GM12865 (cell line): ENCODE results near the gene GLIS1.

Experiments used
- DNase-seq: peaks from one replicate; pipeline ENCODE4 v3.0.0; 2010; ENCODE audit warnings: low read depth
- H3K4me3 ChIP-seq: 2 replicates; pipeline ENCODE4 v1.5.1; 2011; ENCODE audit warnings: mild to moderate bottlenecking, low read depth, low read length, control low read depth
- TF ChIP-seq, protein P1 (sequence below): IDR thresholded peaks from 2 replicates; pipeline ENCODE4 v1.5.1; 2011; ENCODE audit warnings: low read length, control low read depth, low read depth, inconsistent platforms; ENCODE audit not compliant: insufficient read depth; ENCODE audit errors: missing control alignments

The GLIS1 gene

DNA sequence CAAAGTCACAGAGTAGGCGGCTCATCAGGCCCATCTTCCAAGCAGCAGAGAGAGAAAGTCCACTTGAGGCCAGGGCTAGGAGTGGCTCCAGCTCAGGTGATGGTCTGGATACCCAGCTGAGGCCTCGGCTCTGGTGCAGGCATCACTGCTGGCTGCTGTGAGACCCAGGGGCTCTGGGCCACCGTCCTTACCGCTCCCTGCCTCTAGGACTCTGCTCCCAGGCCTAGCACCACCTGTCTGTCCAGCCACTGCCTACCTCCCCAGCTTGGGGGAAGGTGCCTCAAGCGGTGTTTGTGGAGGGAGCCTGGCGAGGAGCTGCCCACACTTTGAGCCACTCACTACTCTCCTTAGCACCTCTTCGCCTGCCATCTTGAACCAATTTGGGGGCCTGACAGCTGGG is 221.9 kb downstream of the GLIS1 start:
- H3K4me3 ChIP-seq: no peak overlapping the region
- TF ChIP-seq, protein P1, sequence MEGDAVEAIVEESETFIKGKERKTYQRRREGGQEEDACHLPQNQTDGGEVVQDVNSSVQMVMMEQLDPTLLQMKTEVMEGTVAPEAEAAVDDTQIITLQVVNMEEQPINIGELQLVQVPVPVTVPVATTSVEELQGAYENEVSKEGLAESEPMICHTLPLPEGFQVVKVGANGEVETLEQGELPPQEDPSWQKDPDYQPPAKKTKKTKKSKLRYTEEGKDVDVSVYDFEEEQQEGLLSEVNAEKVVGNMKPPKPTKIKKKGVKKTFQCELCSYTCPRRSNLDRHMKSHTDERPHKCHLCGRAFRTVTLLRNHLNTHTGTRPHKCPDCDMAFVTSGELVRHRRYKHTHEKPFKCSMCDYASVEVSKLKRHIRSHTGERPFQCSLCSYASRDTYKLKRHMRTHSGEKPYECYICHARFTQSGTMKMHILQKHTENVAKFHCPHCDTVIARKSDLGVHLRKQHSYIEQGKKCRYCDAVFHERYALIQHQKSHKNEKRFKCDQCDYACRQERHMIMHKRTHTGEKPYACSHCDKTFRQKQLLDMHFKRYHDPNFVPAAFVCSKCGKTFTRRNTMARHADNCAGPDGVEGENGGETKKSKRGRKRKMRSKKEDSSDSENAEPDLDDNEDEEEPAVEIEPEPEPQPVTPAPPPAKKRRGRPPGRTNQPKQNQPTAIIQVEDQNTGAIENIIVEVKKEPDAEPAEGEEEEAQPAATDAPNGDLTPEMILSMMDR: no peak
- DNase-seq: no peak

DNA sequence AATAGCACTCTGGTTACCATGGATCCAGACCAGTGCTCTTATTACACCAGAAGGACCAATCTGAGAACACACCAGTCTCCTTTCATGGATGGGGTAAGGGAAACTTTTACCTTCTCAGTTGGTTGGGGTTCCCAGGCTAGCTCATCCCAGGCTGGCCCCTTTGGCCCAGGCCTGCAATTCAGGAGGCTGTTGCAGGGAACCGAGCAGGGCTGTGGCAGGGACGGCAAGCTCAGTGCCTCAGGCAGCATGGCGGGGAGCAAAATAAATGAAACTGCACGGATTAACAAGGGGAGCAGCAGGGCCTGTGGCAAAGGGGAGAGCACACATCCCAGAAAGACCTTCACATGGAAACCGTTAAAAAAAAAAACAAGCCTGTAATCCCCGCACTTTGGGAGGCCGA is 222.8 kb downstream of the GLIS1 start:
- no peak for DNase-seq
- TF ChIP-seq, protein P1: no peak
- H3K4me3 ChIP-seq: no peak overlapping the region

DNA sequence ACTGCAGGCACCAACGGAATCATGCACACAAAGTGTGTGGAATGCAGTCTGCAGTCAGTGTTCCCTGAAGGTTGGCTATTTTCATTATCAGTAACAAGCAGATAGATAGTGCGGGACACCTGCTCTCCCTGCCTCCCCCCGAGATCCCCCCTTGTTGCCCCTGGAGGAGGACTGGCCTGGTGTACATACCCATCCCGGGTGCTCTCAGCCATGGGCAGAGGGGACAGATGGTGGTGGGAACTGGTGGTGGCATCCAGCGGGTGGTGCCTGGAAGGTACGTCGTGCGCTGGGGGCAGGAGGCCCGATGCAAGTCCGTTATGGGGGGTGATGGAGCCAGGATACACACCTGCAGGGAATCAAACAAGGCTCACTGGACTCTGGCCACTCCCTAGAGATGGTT is 224.5 kb downstream of the GLIS1 start:
- no peak overlapping the region for H3K4me3 ChIP-seq
- TF ChIP-seq, protein P1: no peak
- no peak for DNase-seq

DNA sequence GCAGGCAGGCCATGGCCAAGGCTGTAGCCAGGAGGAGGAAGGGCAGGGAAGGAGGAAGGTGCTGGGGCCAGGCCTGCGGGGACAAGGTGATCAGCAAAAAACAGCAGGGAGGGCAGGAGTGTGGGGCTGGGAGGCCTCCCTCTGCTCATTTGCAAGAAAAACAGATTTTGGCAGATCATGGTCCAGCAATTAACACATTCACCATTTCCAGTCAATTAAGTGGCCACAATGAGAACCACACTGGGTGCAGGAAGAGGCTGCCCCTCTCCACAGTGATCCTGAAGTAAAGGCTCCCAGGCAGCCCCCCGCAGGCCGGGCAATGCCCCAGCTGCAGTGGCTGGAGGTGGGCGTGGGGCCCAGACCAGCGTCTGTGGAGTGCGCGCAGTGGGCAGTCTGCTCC is 225.1 kb downstream of the GLIS1 start:
- TF ChIP-seq, protein P1: no peak
- no peak overlapping the region for H3K4me3 ChIP-seq
- DNase-seq: no peak

DNA sequence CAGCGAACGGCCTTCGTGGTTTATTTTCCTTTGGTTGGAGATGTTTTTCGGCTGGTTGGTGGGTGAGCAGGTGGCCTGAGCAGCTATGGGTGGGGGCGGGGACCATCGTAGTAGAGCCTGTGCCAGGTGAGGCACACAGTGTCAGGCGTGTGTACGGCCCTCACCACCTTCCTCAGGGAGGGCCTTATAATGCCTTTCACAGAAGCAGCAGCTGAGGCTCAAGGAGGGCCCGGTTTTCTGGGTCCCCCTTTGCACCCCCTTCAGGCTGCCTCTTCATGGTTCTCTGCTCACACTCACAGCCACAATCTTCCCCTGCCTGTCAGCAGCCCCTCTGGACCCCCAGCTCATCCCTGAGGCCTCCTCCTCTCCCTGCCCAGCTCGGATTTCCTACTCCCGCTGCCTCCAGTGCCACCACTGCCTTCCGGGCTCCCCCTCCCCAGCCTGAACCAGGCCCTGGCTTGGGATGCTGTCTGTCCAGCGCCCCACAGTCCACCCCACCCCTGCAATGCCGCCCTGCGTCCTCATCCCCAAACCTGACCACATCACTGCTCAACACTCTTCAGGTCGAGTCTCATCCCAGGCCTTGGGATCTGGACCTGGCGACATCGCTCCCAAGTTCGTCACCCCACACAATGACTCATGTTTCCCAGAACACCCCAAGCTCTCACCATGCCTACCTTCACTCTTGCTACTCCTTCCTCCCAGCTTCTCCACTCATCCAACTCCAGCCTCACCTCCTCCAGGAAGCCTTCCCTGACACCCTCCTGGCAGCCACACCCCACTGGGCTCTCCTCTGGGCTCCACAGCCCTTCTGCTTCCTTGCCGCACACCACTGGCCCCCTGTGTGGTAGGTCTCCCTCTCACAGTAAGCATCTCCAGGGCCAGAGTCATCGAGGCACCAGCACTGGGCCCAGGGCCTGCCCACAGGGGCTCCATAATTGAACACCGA is 225.9 kb downstream of the GLIS1 start:
- no peak for DNase-seq
- TF ChIP-seq, protein P1: no peak
- no peak overlapping the region for H3K4me3 ChIP-seq

DNA sequence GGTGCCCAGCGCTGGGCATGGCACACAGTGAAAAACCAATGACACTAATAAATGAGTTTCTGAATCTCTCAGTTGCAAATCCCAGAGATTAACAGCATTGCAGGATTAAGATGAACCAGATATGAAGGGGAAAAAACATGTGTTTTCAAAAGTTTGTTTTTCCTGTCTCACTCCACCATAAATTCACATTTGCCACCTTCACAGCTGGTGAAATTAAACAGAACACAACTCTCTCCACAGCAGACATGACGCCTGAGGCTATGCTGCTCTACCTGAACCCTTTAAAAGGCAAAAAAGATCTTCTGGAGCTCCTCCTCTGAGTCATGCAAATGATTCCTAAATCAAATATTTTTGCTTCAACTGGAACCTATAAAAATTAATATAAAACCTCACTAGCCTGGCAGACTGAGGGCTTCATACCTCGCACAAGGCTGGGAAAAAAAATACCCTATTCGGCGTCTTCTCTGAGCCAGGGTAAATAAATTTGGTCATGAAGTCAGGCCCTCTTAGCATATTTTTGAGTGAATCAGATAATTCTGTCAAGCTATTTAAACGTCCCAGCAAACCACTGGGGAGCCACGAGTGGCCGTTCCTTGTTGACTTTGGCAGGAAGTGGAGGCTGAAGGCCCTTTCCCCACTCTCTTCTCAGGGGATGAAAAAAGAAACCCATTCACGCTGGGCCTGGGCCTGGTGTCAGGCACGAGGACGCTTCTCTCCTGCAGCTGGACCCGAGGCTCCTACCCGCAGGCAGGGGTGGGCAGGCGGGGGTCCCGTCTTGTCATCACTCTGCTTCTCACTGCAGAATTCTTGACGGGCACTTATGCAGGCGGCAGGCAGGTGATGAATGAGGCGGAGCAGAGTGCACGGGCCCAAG is 226.8 kb downstream of the GLIS1 start:
- no peak for DNase-seq
- TF ChIP-seq, protein P1: no peak
- no peak overlapping the region for H3K4me3 ChIP-seq
